CD14-positive monocyte (primary cell): ENCODE measurements around the gene DRAXIN. TPM values are rescaled to one million over a fixed set of nuclear protein-coding genes. Genes with fewer than 3 reads are reported as not detected.
A peak's percentile ranks its signal among the peaks of the same experiment; 100 is the strongest.

Source experiments
- DNase-seq, 3 donors: peaks; one replicate each; pipeline ENCODE4 v3.0.0-alpha.2; 2011 to 2022
- H2AFZ ChIP-seq: 2 replicates; pipeline ENCODE4 v1.6.0; 2012; ENCODE audit warnings: mild to moderate bottlenecking, low read depth, low read length, inconsistent platforms; ENCODE audit not compliant: insufficient read depth, poor library complexity, severe bottlenecking
- H3K27ac ChIP-seq, 2 donors: 1 replicate in 1 of 2; 2 replicates in 1 of 2; pipeline ENCODE4 v1.5.1; 2012 to 2013; ENCODE audit warnings: low read length in 2 of 2, control low read depth in 1 of 2, inconsistent platforms in 1 of 2, low read depth in 1 of 2, mild to moderate bottlenecking in 1 of 2
- H3K27me3 ChIP-seq, 2 donors: one replicate each; pipeline versions ENCODE4 v1.6.0 to v1.6.1; 2011 to 2013; ENCODE audit warnings: low read length in 2 of 2; ENCODE audit not compliant: control insufficient read depth in 2 of 2, insufficient read depth in 2 of 2
- H3K36me3 ChIP-seq, 2 donors: replicated peaks in 1 of 2; 1 replicate in 1 of 2; 2 replicates in 1 of 2; pipeline versions ENCODE4 v1.5.1 to v1.6.1; 2012 to 2013; ENCODE audit warnings: low read length in 2 of 2, control low read depth in 1 of 2, inconsistent platforms in 1 of 2, mild to moderate bottlenecking in 1 of 2; ENCODE audit not compliant: insufficient read depth in 2 of 2, control insufficient read depth in 1 of 2
- H3K4me1 ChIP-seq, 2 donors: 1 replicate in 1 of 2; 2 replicates in 1 of 2; pipeline versions ENCODE4 v1.5.1 to v1.6.1; 2012 to 2013; ENCODE audit warnings: low read length in 2 of 2, control low read depth in 1 of 2, inconsistent platforms in 1 of 2, mild to moderate bottlenecking in 1 of 2, moderate library complexity in 1 of 2; ENCODE audit not compliant: insufficient read depth in 2 of 2, control insufficient read depth in 1 of 2
- H3K4me2 ChIP-seq: replicated peaks from 2 replicates; pipeline ENCODE3; 2012; ENCODE audit warnings: low read length, moderate library complexity, mild to moderate bottlenecking; ENCODE audit not compliant: poor library complexity, severe bottlenecking; ENCODE audit errors: extremely low read depth
- H3K4me3 ChIP-seq, 3 experiments: fragments of 200-600 bp in 1 of 3; sonication (generic) in 1 of 3; replicated peaks in 1 of 3; 1 replicate in 2 of 3; 2 replicates in 1 of 3; pipeline ENCODE4 v1.5.1; 2011 to 2013; ENCODE audit warnings: low read length in 3 of 3, mild to moderate bottlenecking in 3 of 3, control low read depth in 2 of 3, low read depth in 2 of 3, inconsistent platforms in 1 of 3, moderate library complexity in 1 of 3
- H3K79me2 ChIP-seq: 2 replicates; pipeline ENCODE4 v1.6.0; 2012; ENCODE audit warnings: mild to moderate bottlenecking, control low read depth, inconsistent platforms, low read length, moderate library complexity; ENCODE audit not compliant: insufficient read depth
- H3K9ac ChIP-seq: 2 replicates; pipeline ENCODE4 v1.6.0; 2017; ENCODE audit warnings: low read length, mild to moderate bottlenecking; ENCODE audit not compliant: insufficient read depth, poor library complexity, severe bottlenecking
- H3K9me3 ChIP-seq, 2 donors: replicated peaks in 1 of 2; 1 replicate in 1 of 2; 2 replicates in 1 of 2; pipeline versions ENCODE4 v1.5.1 to v1.6.1; 2012 to 2013; ENCODE audit warnings: low read length in 2 of 2, control low read depth in 1 of 2; ENCODE audit not compliant: control insufficient read depth in 1 of 2, insufficient read depth in 1 of 2
- H4K20me1 ChIP-seq: 2 replicates; pipeline ENCODE4 v1.6.0; 2012; ENCODE audit warnings: mild to moderate bottlenecking, low read length, control low read depth, moderate library complexity; ENCODE audit not compliant: insufficient read depth
- H3K27ac Mint-ChIP-seq, 7 donors: one replicate each; pipeline ENCODE4 v1.8.0; 2020; ENCODE audit warnings: mild to moderate bottlenecking in 7 of 7, mixed read lengths in 7 of 7, moderate library complexity in 6 of 7, inconsistent platforms in 2 of 7
- H3K27me3 Mint-ChIP-seq, 3 donors: one replicate each; pipeline ENCODE4 v1.8.0; 2021 to 2022; ENCODE audit warnings: low read depth in 3 of 3, mild to moderate bottlenecking in 3 of 3, mixed read lengths in 3 of 3, moderate library complexity in 3 of 3, inconsistent platforms in 1 of 3
- H3K36me3 Mint-ChIP-seq, 2 donors: one replicate each; pipeline ENCODE4 v1.8.0; 2020; ENCODE audit warnings: mixed read lengths in 2 of 2, inconsistent platforms in 1 of 2, mild to moderate bottlenecking in 1 of 2
- H3K4me1 Mint-ChIP-seq: one replicate; pipeline ENCODE4 v1.8.0; 2020; ENCODE audit warnings: mild to moderate bottlenecking, mixed read lengths
- H3K4me3 Mint-ChIP-seq, 2 donors: one replicate each; pipeline ENCODE4 v1.8.0; 2020; ENCODE audit warnings: mild to moderate bottlenecking in 2 of 2, mixed read lengths in 2 of 2, moderate library complexity in 1 of 2
- H3K9me3 Mint-ChIP-seq, 7 donors: one replicate each; pipeline ENCODE4 v1.8.0; 2020 to 2022; ENCODE audit warnings: mixed read lengths in 7 of 7, mild to moderate bottlenecking in 6 of 7, moderate library complexity in 6 of 7, inconsistent platforms in 2 of 7
- CTCF ChIP-seq: fragments of 200-600 bp; IDR thresholded peaks from one replicate; pipeline ENCODE4 v1.8.0; 2022; ENCODE audit warnings: antibody characterized with exemption, mild to moderate bottlenecking
- WGBS: methylation state at CpG from one replicate; pipeline ENCODE4 v1.1.5; 2013; ENCODE audit warnings: missing lambda C conversion rate; ENCODE audit not compliant: insufficient coverage; 5-methylcytosine and 5-hydroxymethylcytosine counted together
- intact Hi-C, 2 donors: fragments of 100-400 bp; cut with micrococcal nuclease; formaldehyde crosslinking; loops; one replicate each; pipeline versions ENCODE4 v1.15.0 to v1.15.1; 2023
- polyA plus RNA-seq, 3 donors: library from polyadenylated mRNA; depleted of rRNA in 1 of 3; unstranded in 2 of 3; stranded (reverse) in 1 of 3; fragments of 300-500 nt in 2 of 3; fragments of >200 nt in 1 of 3; fragmentation: Illumina TruSeq in 2 of 3; gene quantifications; 1 replicate in 2 of 3; 2 replicates in 1 of 3; pipeline ENCODE4 v1.2.3, GENCODE V29; 2012 to 2021

The DRAXIN gene
- polyA plus RNA-seq, 3 donors: 0.14 to 0.27 (median 0.18) TPM

- H4K20me1 ChIP-seq: peaks cover 95% of the 10 kb centered on the region
- WGBS: 81% methylated on average over 9 of the region's 9 CpGs
- no peaks in the 10 kb centered on the region for H3K9me3 Mint-ChIP-seq
Measured at GRCh38 chr1:11744287-11744686, 52.8 kb downstream of the DRAXIN start.

GRCh38 chr1:11746092-11746491, 54.6 kb downstream of the DRAXIN start:
- Mint-ChIP-seq H3K27ac (peak overlapping the region in 3 of 7 donors; percentile 54 to 67 (median 64)), H3K4me3 (no peak overlapping the region), H3K4me1 (peaks cover 57% of the 10 kb centered on the region), H3K27me3 (no peaks in the 10 kb centered on the region), H3K36me3 (peaks cover 74 to 96% of the 10 kb centered on the region in 2 donors), H3K9me3 (peaks cover 0 to under 1% (median 0%) of the 10 kb centered on the region in 7 donors)
- peaks cover 15 to 45% of the 10 kb centered on the region in 2 donors for H3K4me1 ChIP-seq
- no peak overlapping the region for H3K4me3 ChIP-seq
- H3K36me3 ChIP-seq: peaks cover 72 to 91% of the 10 kb centered on the region in 2 donors
- no peak for TF ChIP-seq CTCF
- peak overlapping the region in 1 of 2 donors; percentile 49 for H3K27ac ChIP-seq
- no peak overlapping the region for H2AFZ ChIP-seq
- H3K27me3 ChIP-seq: no peaks in the 10 kb centered on the region
- H3K4me2 ChIP-seq: no peak overlapping the region
- H3K9me3 ChIP-seq: no peaks in the 10 kb centered on the region
- intact Hi-C loops: loop anchor here in 1 of 2 donors (5.0 kb wide), 1 partner anchor 94 kb away; the partner anchor contains the start of genes FBXO2 and FBXO44
- WGBS: 89% methylated on average over 3 of the region's 6 CpGs
- H3K9ac ChIP-seq: no peak overlapping the region
- H4K20me1 ChIP-seq: peaks cover 95% of the 10 kb centered on the region
- peaks cover 59% of the 10 kb centered on the region for H3K79me2 ChIP-seq
- no peak for DNase-seq

More at GRCh38 chr1:11744287-11744686, 52.8 kb downstream of the DRAXIN start:
- Mint-ChIP-seq H3K36me3 (peaks cover 60 to 89% of the 10 kb centered on the region in 2 donors), H3K27me3 (peaks cover 0 to 1% (median 0%) of the 10 kb centered on the region in 3 donors), H3K4me3 (no peak overlapping the region), H3K27ac (peak overlapping the region in 5 of 7 donors; percentile 50 to 80 (median 66)), H3K4me1 (peaks cover 75% of the 10 kb centered on the region)
- H3K4me3 ChIP-seq: no peak overlapping the region
- DNase-seq: no peak
- peak overlapping the region in 1 of 2 donors; percentile 33 for H3K27ac ChIP-seq
- peaks cover 33 to 63% of the 10 kb centered on the region in 2 donors for H3K4me1 ChIP-seq
- no peaks in the 10 kb centered on the region for H3K27me3 ChIP-seq
- H3K79me2 ChIP-seq: peaks cover 77% of the 10 kb centered on the region
- no peaks in the 10 kb centered on the region for H3K9me3 ChIP-seq
- no peak overlapping the region for H3K9ac ChIP-seq
- intact Hi-C loops: no loop called here
- no peak overlapping the region for H2AFZ ChIP-seq
- no peak for TF ChIP-seq CTCF
- no peak overlapping the region for H3K4me2 ChIP-seq
- H3K36me3 ChIP-seq: peaks cover 53 to 74% of the 10 kb centered on the region in 2 donors
